Smooth muscle cell of bladder (primary cell): ENCODE measurements around the gene FAM20C. TPM values are rescaled to one million over a fixed set of nuclear protein-coding genes. Genes with fewer than 3 reads are reported as not detected.

Experiments
- total RNA-seq: library from RNA; depleted of rRNA; stranded (reverse); fragments of >200 nt; gene quantifications from 2 replicates; pipeline ENCODE4 v1.2.3, GENCODE V29; 2014

FAM20C gene
- 49.1 and 66.7 TPM in 2 replicates for total RNA-seq

GRCh38 chr7:191981-192649 lies at the start of gene FAM20C:
Gene FAM20C (plus strand): TSS chr7:192571. CDS start chr7:193200, 629 bp downstream.

DNA sequence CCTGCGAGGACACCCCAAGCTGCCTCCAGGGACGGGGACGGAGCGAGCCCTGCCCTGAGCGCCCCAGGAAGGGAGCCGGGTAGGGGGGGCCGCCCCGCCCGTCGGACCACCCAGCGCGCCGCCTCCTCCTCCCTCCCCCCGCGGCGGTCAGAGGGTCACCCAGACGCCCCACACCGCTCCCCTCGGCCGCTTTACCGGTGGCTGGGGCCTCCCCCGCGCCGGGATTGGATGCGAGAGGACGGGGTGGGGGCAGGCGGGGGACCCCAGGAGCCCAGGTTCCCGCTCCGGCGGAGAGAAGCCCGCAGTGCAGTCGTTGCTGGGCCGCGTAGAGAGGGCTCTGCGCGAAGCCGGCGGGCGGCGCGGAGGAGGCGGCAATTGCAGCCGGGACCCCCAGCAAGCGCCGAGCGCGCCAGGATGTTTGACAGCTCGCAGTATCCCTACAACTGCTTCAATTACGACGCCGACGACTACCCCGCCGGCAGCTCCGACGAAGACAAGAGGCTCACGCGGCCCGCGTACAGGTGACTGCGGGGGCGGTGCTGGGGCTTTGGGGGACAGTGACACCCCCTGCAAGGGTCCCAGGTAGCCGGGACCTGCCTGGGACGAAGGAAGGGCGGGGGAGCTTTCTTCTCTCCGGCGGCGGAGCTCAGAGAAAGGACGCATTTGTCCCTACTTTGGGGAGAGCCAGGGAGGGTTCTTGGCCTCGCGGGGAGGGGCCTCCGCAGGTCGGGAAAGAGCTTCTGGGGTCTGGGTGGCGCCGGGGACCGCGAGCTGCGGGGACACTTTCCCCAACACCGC lies 97.6 kb downstream of the FAM20C start, which contains the start of gene FOXL3:
TSS of gene FOXL3 (plus strand) at position 415 of the 798 bp plus-strand sequence. CDS start at position 415, 0 bp downstream.

Other genes with a start within 250 kb of the FAM20C start
- gene FOXL3, start 97.6 kb downstream of the FAM20C start, total RNA-seq: not detected in 2 replicates